Motor neuron (in vitro differentiated cells): ENCODE data around the gene RNU1-2. TPM values are rescaled to one million over a fixed set of nuclear protein-coding genes. Genes with fewer than 3 reads are reported as not detected.
"Not testable (repeated sequence)": the region's sequence is repeated elsewhere in the genome, so short reads cannot be mapped to it uniquely, and the experiment has no call there.

Experiments
- ATAC-seq, 8 experiments: fragments of 200-7000 bp; cut with Tn5 transposase; replicated peaks in 6 of 8; 2 replicates each; pipeline ENCODE4 v1.8.0; 2021; ENCODE audit warnings: mild to moderate bottlenecking in 8 of 8, moderate library complexity in 8 of 8
- H3K27ac ChIP-seq, 2 donors: fragments of 250-450 bp; sonication (Bioruptor Pico); 2 replicates each; pipeline ENCODE4 v1.9.0; 2021; ENCODE audit warnings: antibody characterized with exemption in 2 of 2, mild to moderate bottlenecking in 2 of 2, moderate library complexity in 1 of 2
- H3K4me1 ChIP-seq, 2 donors: fragments of 250-450 bp; sonication (Bioruptor Pico); replicated peaks in 1 of 2; 2 replicates each; pipeline ENCODE4 v1.6.1; 2021; ENCODE audit warnings: antibody characterized with exemption in 2 of 2, mild to moderate bottlenecking in 2 of 2, moderate library complexity in 1 of 2
- H3K4me3 ChIP-seq, 5 donors: fragments of 250-450 bp; sonication (Bioruptor Pico); 2 replicates each; pipeline ENCODE4 v1.9.0; 2021; ENCODE audit warnings: antibody characterized with exemption in 5 of 5, mild to moderate bottlenecking in 5 of 5, moderate library complexity in 4 of 5
- WGBS, 10 experiments: fragments of 450-650 bp; shearing (Covaris generic); methylation state at CpG; one replicate each; pipeline ENCODE4 v1.0.0; 2022; 5-methylcytosine and 5-hydroxymethylcytosine counted together
- in situ Hi-C, 9 experiments: fragments of 400-800 bp; cut with MboI; loops; one replicate each; pipeline ENCODE4 v1.15.0; 2021; ENCODE audit warnings: low sequenced_read_pairs in 9 of 9, low pct_unique_long_range_greater_than_20kb in 2 of 9; ENCODE audit not compliant: unreplicated experiment in 9 of 9
- total RNA-seq, 8 experiments: library from RNA; unstranded; fragments of 300-600 nt; gene quantifications; 2 replicates each; pipeline versions ENCODE4 v1.2.3 to v1.2.4, GENCODE V29; 2022

The RNU1-2 gene
- total RNA-seq, 8 experiments from 2014 or later = 10,501 to 35,099 (median 17,750) TPM

GRCh38 chr1:16894338-16894737 is 1.4 kb upstream of the RNU1-2 start:
- H3K4me3 ChIP-seq, ATAC-seq, H3K27ac ChIP-seq, in situ Hi-C loops: not testable (repeated sequence)
- 83 to 92% (median 89%) methylated on average over 1 to 6 of the region's 6 CpGs; no CpG with 5 or more reads in 6 of the 10 experiments for WGBS, 10 experiments
- H3K4me1 ChIP-seq = peaks cover 8 to 11% of the 10 kb centered on the region in 2 donors

- Histone ChIP-seq H3K27ac (peak overlapping the region; percentile 78 to 100), H3K4me3 (peak overlapping the region; percentile 21 to 55 (median 44)), H3K4me1 (peaks cover 8 to 11% of the 10 kb centered on the region in 2 donors)
- ATAC-seq, in situ Hi-C loops: not testable (repeated sequence)
- WGBS, 10 experiments = 0% methylated on average over 1 of the region's 6 CpGs; no CpG with 5 or more reads in 8 of the 10 experiments
These were observed 565 bp upstream of the RNU1-2 start for GRCh38 chr1:16895233-16895597.

GRCh38 chr1:16896316-16897055 is 706 bp downstream of the RNU1-2 start:
- in situ Hi-C loops, ATAC-seq: not testable (repeated sequence)
- peak overlapping the region; percentile 63 to 74 for H3K27ac ChIP-seq
- H3K4me1 ChIP-seq = peaks cover 13% of the 10 kb centered on the region in 2 donors
- 13 to 80% (median 35%) methylated on average over 1 to 12 of the region's 24 CpGs; no CpG with 5 or more reads in 1 of the 10 experiments for WGBS, 10 experiments
- peak overlapping the region in 4 of 5 donors; percentile 1 to 29 (median 15) for H3K4me3 ChIP-seq

- H3K4me3 ChIP-seq, H3K27ac ChIP-seq, ATAC-seq, in situ Hi-C loops: not testable (repeated sequence)
- H3K4me1 ChIP-seq = peaks cover 13% of the 10 kb centered on the region in 2 donors
- no CpG with 5 or more reads among the region's 1 CpG for WGBS, 10 experiments
These were observed 1.9 kb downstream of the RNU1-2 start for GRCh38 chr1:16897653-16898052.

GRCh38 chr1:16898298-16898697 is 2.5 kb downstream of the RNU1-2 start:
- in situ Hi-C loops, ATAC-seq, H3K27ac ChIP-seq, H3K4me3 ChIP-seq: not testable (repeated sequence)
- H3K4me1 ChIP-seq = peaks cover 15 to 16% of the 10 kb centered on the region in 2 donors

- peaks cover 20 to 21% of the 10 kb centered on the region in 2 donors for H3K4me1 ChIP-seq
- WGBS, 10 experiments = 41 to 100% (median 86%) methylated on average over 2 of the region's 2 CpGs; no CpG with 5 or more reads in 3 of the 10 experiments
- H3K27ac ChIP-seq, H3K4me3 ChIP-seq, in situ Hi-C loops, ATAC-seq: not testable (repeated sequence)
These were observed 3.2 kb downstream of the RNU1-2 start for GRCh38 chr1:16899020-16899419.

- ATAC-seq = no peak
These were observed 5.0 kb downstream of the RNU1-2 start for GRCh38 chr1:16900751-16901150.

GRCh38 chr1:16901371-16901770 is 5.6 kb downstream of the RNU1-2 start:
- 36 to 86% (median 80%) methylated on average over 1 to 2 of the region's 2 CpGs; no CpG with 5 or more reads in 5 of the 10 experiments for WGBS, 10 experiments
- in situ Hi-C loops, H3K27ac ChIP-seq, ATAC-seq, H3K4me3 ChIP-seq: not testable (repeated sequence)
- peaks cover 26 to 31% of the 10 kb centered on the region in 2 donors for H3K4me1 ChIP-seq

More at GRCh38 chr1:16900751-16901150, 5.0 kb downstream of the RNU1-2 start:
- H3K4me1 ChIP-seq = peaks cover 21 to 24% of the 10 kb centered on the region in 2 donors
- no peak overlapping the region for H3K27ac ChIP-seq
- in situ Hi-C loops = no loop called here
- 0 to 43% (median 40%) methylated on average over 1 to 2 of the region's 2 CpGs; no CpG with 5 or more reads in 3 of the 10 experiments for WGBS, 10 experiments
- H3K4me3 ChIP-seq = no peak overlapping the region

GRCh38 chr1:16903054-16903453 is 7.3 kb downstream of the RNU1-2 start:
- no peak overlapping the region for H3K27ac ChIP-seq
- H3K4me3 ChIP-seq = no peak overlapping the region
- 17 to 100% (median 83%) methylated on average over 1 to 2 of the region's 2 CpGs; no CpG with 5 or more reads in 1 of the 10 experiments for WGBS, 10 experiments
- in situ Hi-C loops = no loop called here
- H3K4me1 ChIP-seq = peaks cover 22 to 24% of the 10 kb centered on the region in 2 donors
- ATAC-seq = no peak

- peak overlapping the region in 1 of 2 donors; percentile 100 for H3K27ac ChIP-seq
- H3K4me1 ChIP-seq = peaks cover 22 to 24% of the 10 kb centered on the region in 2 donors
- H3K4me3 ChIP-seq = peak overlapping the region; percentile 42 to 47 (median 46)
- in situ Hi-C loops = no loop called here
- no peak for ATAC-seq
These were observed 7.6 kb downstream of the RNU1-2 start for GRCh38 chr1:16903458-16903796.

- peak overlapping the region; percentile 100 for H3K27ac ChIP-seq
- H3K4me3 ChIP-seq = peak overlapping the region; percentile 42 to 47 (median 46)
- H3K4me1 ChIP-seq = peaks cover 22 to 24% of the 10 kb centered on the region in 2 donors
- 0 to 7% (median 1%) methylated on average over 1 to 22 of the region's 27 CpGs; no CpG with 5 or more reads in 1 of the 10 experiments for WGBS, 10 experiments
- in situ Hi-C loops = no loop called here
- peak; percentile 86 to 94 (median 92) for ATAC-seq
These were observed 8.9 kb downstream of the RNU1-2 start for GRCh38 chr1:16904560-16905109.

GRCh38 chr1:16905110-16905867 is 9.5 kb downstream of the RNU1-2 start:
- WGBS, 10 experiments = 0 to 10% (median 5%) methylated on average over 4 to 12 of the region's 12 CpGs; no CpG with 5 or more reads in 1 of the 10 experiments
- in situ Hi-C loops = no loop called here

More at GRCh38 chr1:16905110-16905867, 9.5 kb downstream of the RNU1-2 start:
- ATAC-seq = peak; percentile 78 to 88 (median 84)
- peak overlapping the region; percentile 100 for H3K27ac ChIP-seq
- H3K4me1 ChIP-seq = peaks cover 22 to 24% of the 10 kb centered on the region in 2 donors
- H3K4me3 ChIP-seq = peak overlapping the region; percentile 42 to 47 (median 46)
